Hepatocyte (in vitro differentiated cells): ENCODE measurements around the gene FAT4. TPM values are rescaled to one million over a fixed set of nuclear protein-coding genes. Genes with fewer than 3 reads are reported as not detected.

Source experiments
- DNase-seq: peaks from one replicate; pipeline ENCODE4 v3.0.0-alpha.2; 2016; ENCODE audit warnings: low spot score
- H2AFZ ChIP-seq: fragments of 200-600 bp; sonication (generic); 2 replicates; pipeline ENCODE4 v1.6.0; 2016; ENCODE audit warnings: antibody characterized with exemption, mild to moderate bottlenecking
- H3K27ac ChIP-seq: fragments of 200-600 bp; sonication (generic); 2 replicates; pipeline ENCODE4 v1.5.1; 2016; ENCODE audit warnings: mild to moderate bottlenecking
- H3K27me3 ChIP-seq: fragments of 200-600 bp; sonication (generic); 2 replicates; pipeline ENCODE4 v1.6.1; 2016
- H3K36me3 ChIP-seq: fragments of 200-600 bp; sonication (generic); replicated peaks from 2 replicates; pipeline ENCODE4 v1.5.1; 2016; ENCODE audit warnings: low read depth; ENCODE audit not compliant: insufficient read depth
- H3K4me1 ChIP-seq: fragments of 200-600 bp; sonication (generic); 2 replicates; pipeline ENCODE4 v1.5.1; 2016; ENCODE audit warnings: mild to moderate bottlenecking, moderate library complexity; ENCODE audit not compliant: insufficient read depth
- H3K4me2 ChIP-seq: fragments of 200-600 bp; sonication (generic); 2 replicates; pipeline ENCODE4 v1.6.0; 2016
- H3K4me3 ChIP-seq: fragments of 200-600 bp; sonication (generic); 2 replicates; pipeline ENCODE4 v1.5.1; 2016; ENCODE audit warnings: mild to moderate bottlenecking
- H3K79me2 ChIP-seq: fragments of 200-600 bp; sonication (generic); 2 replicates; pipeline ENCODE4 v1.6.0; 2017; ENCODE audit warnings: mild to moderate bottlenecking
- H3K9me2 ChIP-seq: fragments of 200-600 bp; sonication (generic); replicated peaks from 2 replicates; pipeline ENCODE4 v1.6.0; 2017; ENCODE audit warnings: mild to moderate bottlenecking; ENCODE audit not compliant: insufficient read depth
- H3K9me3 ChIP-seq: fragments of 200-600 bp; sonication (generic); 2 replicates; pipeline ENCODE4 v1.5.1; 2016; ENCODE audit warnings: low read depth, mild to moderate bottlenecking
- H4K20me1 ChIP-seq: fragments of 200-600 bp; sonication (generic); 2 replicates; pipeline ENCODE4 v1.6.0; 2016; ENCODE audit warnings: mild to moderate bottlenecking; ENCODE audit not compliant: insufficient read depth, poor library complexity, severe bottlenecking
- CTCF ChIP-seq: fragments of 200-600 bp; sonication (generic); IDR thresholded peaks from 2 replicates; pipeline ENCODE4 v1.5.1; 2016; ENCODE audit warnings: antibody characterized with exemption, mild to moderate bottlenecking; ENCODE audit not compliant: poor library complexity
- EZH2 ChIP-seq: fragments of 200-600 bp; sonication (generic); IDR thresholded peaks from 2 replicates; pipeline ENCODE4 v1.6.1; 2016; ENCODE audit warnings: antibody characterized with exemption, mild to moderate bottlenecking, borderline replicate concordance
- EZH2phosphoT487 ChIP-seq: fragments of 200-600 bp; sonication (generic); IDR thresholded peaks from one replicate; pipeline ENCODE4 v1.6.1; 2018; ENCODE audit warnings: antibody characterized with exemption, mild to moderate bottlenecking, low read depth, moderate library complexity; ENCODE audit not compliant: unreplicated experiment, severe bottlenecking
- WGBS: methylation state at CpG from one replicate; pipeline ENCODE4 v1.1.6; 2016; ENCODE audit warnings: low lambda C conversion rate; ENCODE audit errors: missing lambda C conversion rate; 5-methylcytosine and 5-hydroxymethylcytosine counted together
- polyA plus RNA-seq: library from polyadenylated mRNA; unstranded; fragments of >200 nt; fragmentation: Nextera tagmentation; extraction: Ambion mirVana; gene quantifications from 2 replicates; pipeline ENCODE4 v1.2.1, GENCODE V29; 2016
- total RNA-seq: library from RNA; depleted of rRNA; stranded (reverse); fragments of >200 nt; gene quantifications from 2 replicates; pipeline ENCODE4 v1.2.3, GENCODE V29; 2014

Gene FAT4
- total and polyA plus RNA-seq, 2 experiments from 2014 or later: 2.9 to 59.5 TPM

DNA sequence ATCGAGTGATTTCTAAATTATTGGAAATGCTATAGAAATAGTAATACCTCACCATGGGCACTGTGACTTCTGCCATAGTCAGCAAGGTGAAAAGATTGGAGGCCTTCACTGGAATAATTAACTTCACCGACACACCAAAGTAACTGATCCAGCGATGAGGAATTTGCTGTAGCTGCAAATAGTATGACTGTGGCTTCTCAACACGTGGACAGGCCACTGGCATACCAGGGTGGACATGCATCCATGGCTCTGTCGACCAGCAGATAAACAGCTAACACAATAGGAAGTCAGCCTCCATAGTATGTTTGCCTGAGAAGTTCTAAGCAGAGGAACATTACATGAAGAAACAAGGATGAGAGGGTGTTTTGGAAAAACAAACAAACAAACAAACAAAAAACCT is 10.9 kb upstream of the FAT4 start:
- Histone ChIP-seq H3K27ac (no peak overlapping the region), H3K4me3 (no peak overlapping the region), H3K79me2 (no peaks in the 10 kb centered on the region), H3K9me3 (no peaks in the 10 kb centered on the region), H3K4me2 (no peak overlapping the region), H2AFZ (no peak overlapping the region), H3K4me1 (no peaks in the 10 kb centered on the region), H3K27me3 (no peaks in the 10 kb centered on the region), H4K20me1 (no peaks in the 10 kb centered on the region), H3K9me2 (no peaks in the 10 kb centered on the region), H3K36me3 (no peaks in the 10 kb centered on the region)
- TF ChIP-seq EZH2phosphoT487: no peak
- no peak for TF ChIP-seq CTCF
- TF ChIP-seq EZH2: no peak
- WGBS: 81% methylated on average over 5 of the region's 5 CpGs
- DNase-seq: no peak

- WGBS: 88% methylated on average over 1 of the region's 1 CpG
Observed at GRCh38 chr4:125306112-125306511, 8.6 kb upstream of the FAT4 start.

GRCh38 chr4:125306533-125306932 is 8.2 kb upstream of the FAT4 start:
- no peaks in the 10 kb centered on the region for H3K9me2 ChIP-seq
- no peaks in the 10 kb centered on the region for H3K9me3 ChIP-seq
- TF ChIP-seq CTCF (no peak), EZH2phosphoT487 (no peak), EZH2 (no peak)
- no peaks in the 10 kb centered on the region for H3K27me3 ChIP-seq
- H3K79me2 ChIP-seq: no peaks in the 10 kb centered on the region
- H3K4me3 ChIP-seq: no peak overlapping the region
- DNase-seq: no peak
- H3K36me3 ChIP-seq: no peaks in the 10 kb centered on the region
- H4K20me1 ChIP-seq: no peaks in the 10 kb centered on the region
- no peak overlapping the region for H3K27ac ChIP-seq
- H3K4me1 ChIP-seq: no peaks in the 10 kb centered on the region
- H3K4me2 ChIP-seq: no peak overlapping the region
- H2AFZ ChIP-seq: no peak overlapping the region

More at GRCh38 chr4:125306112-125306511, 8.6 kb upstream of the FAT4 start:
- H3K4me2 ChIP-seq: no peak overlapping the region
- H2AFZ ChIP-seq: no peak overlapping the region
- no peaks in the 10 kb centered on the region for H4K20me1 ChIP-seq
- H3K27me3 ChIP-seq: no peaks in the 10 kb centered on the region
- no peaks in the 10 kb centered on the region for H3K4me1 ChIP-seq
- no peaks in the 10 kb centered on the region for H3K36me3 ChIP-seq
- H3K27ac ChIP-seq: no peak overlapping the region
- H3K9me3 ChIP-seq: no peaks in the 10 kb centered on the region
- no peak for DNase-seq
- TF ChIP-seq EZH2: no peak
- no peak for TF ChIP-seq CTCF
- no peak for TF ChIP-seq EZH2phosphoT487
- no peaks in the 10 kb centered on the region for H3K79me2 ChIP-seq
- H3K4me3 ChIP-seq: no peak overlapping the region
- H3K9me2 ChIP-seq: no peaks in the 10 kb centered on the region

GRCh38 chr4:125311503-125311902 is 3.3 kb upstream of the FAT4 start:
- WGBS: 75% methylated on average over 2 of the region's 2 CpGs
- Histone ChIP-seq H2AFZ (no peak overlapping the region), H3K4me1 (no peaks in the 10 kb centered on the region), H3K9me3 (no peaks in the 10 kb centered on the region), H3K27ac (no peak overlapping the region), H3K79me2 (peaks cover 11% of the 10 kb centered on the region), H3K4me3 (no peak overlapping the region), H3K27me3 (no peaks in the 10 kb centered on the region), H3K4me2 (no peak overlapping the region), H4K20me1 (peaks cover 7% of the 10 kb centered on the region), H3K36me3 (no peaks in the 10 kb centered on the region), H3K9me2 (no peaks in the 10 kb centered on the region)
- no peak for TF ChIP-seq EZH2phosphoT487
- no peak for TF ChIP-seq CTCF
- no peak for TF ChIP-seq EZH2
- DNase-seq: no peak
